ENCODE measurements around the gene NHERF1. TPM values are rescaled to one million over a fixed set of nuclear protein-coding genes. Genes with fewer than 3 reads are reported as not detected.
A peak's percentile ranks its signal among the peaks of the same experiment; 100 is the strongest.

Gene NHERF1
- total RNA-seq, 1 donor from 2014 or later = 16.0 TPM

DNA sequence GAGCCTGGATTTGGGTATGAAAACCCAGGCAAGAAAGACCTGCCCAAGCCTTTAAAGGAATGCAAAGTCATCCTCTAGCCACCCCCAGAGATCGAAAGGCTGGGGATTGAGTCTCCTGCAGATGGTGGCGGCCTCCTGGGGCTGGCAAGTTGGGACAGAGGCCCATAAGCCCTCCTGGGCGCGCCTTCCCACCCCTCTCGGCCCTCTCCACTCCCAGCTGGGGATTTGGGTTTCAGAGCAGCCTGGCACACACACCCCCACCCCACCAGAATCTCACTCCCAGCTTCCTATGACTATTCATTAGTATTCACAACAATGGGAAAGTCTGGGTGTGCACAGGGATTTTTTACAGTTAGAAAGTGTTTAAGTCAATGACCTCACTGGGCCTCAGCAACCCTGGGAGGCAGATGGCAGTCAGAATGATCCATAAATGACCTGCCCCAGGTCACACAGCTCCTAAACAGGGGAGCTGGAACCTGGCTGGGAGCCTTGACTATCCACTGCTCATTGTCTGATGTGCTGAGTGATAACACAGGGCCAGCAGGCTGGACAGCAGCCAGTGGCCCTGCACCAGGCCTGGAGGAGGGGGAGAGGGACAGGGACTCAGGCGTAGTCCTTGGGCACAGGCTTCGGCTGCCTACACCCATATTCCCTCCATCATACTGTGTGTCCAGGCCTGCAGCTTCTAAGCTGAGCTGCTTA, 12.1 kb downstream of the NHERF1 start:
- DNase-seq (peak; percentile 48), ATAC-seq (peak; percentile 49)
- intact Hi-C loops (cut with micrococcal nuclease) = no loop called here

DNA sequence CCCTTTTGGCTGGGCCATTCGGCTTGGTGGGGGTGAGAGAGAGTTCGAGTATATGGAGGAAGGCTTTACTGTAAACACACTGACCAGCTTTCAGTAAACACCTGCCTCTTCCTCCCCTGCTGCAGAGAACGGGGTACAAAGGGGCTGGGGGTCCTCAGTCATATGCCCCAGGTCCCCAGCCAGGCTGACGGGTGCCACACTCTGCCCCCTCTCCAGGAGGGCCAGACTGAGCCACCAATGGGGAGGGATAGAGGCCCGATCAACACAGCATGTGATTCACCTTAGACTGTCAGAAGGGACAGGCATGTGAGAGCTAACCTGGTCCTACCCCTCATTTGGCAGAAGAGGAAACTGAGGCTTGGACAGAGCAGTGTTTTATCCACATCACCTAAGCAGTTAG, 13.0 kb downstream of the NHERF1 start:
- no peak for ATAC-seq
- DNase-seq = peak; percentile 8
- intact Hi-C loops (cut with micrococcal nuclease) = no loop called here

- DNase-seq = peak; percentile 25
- no peak for ATAC-seq
- intact Hi-C loops (cut with micrococcal nuclease) = no loop called here
Observed at GRCh38 chr17:74761931-74762330, 13.5 kb downstream of the NHERF1 start.

- ATAC-seq (no peak), DNase-seq (no peak)
- intact Hi-C loops (cut with micrococcal nuclease) = no loop called here
Observed at GRCh38 chr17:74763565-74764387, 15.3 kb downstream of the NHERF1 start.

DNA sequence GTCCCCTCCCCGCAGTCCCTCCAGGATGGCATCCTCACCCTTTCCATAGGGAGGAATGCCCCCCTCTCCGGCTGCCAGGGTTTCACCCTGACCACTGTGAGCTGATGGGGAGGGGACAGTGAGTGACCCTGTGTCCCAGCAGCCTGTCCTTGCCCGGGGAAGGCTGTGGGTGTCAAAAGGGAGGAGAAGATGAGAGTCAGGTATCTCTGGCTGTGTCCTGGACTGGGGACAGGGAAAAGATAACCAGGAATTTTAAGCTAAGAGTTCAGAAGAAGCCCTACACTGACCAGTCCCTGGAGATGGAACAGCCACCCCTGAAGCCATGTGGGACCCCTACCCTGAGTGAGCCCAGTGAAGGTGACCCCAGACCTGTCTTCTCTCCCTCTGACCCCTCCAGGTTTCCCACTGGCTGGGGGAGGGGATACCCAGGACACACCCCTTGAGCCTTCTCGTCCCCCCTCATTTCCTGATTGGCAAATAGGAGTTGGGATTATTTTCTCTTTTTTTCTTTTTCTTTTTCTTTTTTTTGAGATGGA, 16.4 kb downstream of the NHERF1 start:
- intact Hi-C loops (cut with micrococcal nuclease) = no loop called here
- no peak for ATAC-seq
- DNase-seq = no peak

DNA sequence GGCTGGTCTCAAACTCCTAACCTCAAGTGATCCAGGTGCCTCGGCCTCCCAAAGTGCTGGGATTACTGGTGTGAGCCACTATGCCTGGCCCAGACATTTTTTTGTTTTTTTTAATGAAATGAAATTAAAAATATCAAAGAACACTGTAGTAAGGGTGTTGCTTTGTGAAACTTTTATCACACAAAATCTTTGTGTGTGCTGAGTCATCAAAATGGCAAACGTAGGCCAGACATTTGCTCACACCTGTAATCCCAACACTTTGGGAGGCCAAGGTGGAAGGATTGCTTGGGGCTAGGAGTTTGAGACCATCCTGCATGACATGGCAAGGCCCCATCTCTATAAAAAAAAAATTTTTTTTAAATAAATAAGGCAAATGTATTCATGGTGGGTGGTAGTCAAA, 18.0 kb downstream of the NHERF1 start:
- no peak for DNase-seq
- intact Hi-C loops (cut with micrococcal nuclease) = no loop called here
- no peak for ATAC-seq

GRCh38 chr17:74767111-74767516, 18.7 kb downstream of the NHERF1 start:
- DNase-seq (no peak), ATAC-seq (no peak)
- intact Hi-C loops (cut with micrococcal nuclease) = no loop called here

- DNase-seq = peak; percentile 87
- peak; percentile 83 for ATAC-seq
- intact Hi-C loops (cut with micrococcal nuclease) = no loop called here
Observed at GRCh38 chr17:74768069-74768762, 19.8 kb downstream of the NHERF1 start.

DNA sequence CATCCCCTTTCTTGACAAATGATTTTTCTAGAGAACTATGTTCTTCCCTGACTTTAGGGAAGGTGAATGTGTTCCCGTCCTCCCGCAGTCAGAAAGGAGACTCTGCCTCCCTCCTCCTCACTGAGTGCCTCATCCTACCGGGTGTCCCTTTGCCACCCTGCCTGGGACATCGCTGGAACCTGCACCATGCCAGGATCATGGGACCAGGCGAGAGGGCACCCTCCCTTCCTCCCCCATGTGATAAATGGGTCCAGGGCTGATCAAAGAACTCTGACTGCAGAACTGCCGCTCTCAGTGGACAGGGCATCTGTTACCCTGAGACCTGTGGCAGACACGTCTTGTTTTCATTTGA, 20.3 kb downstream of the NHERF1 start:
- intact Hi-C loops (cut with micrococcal nuclease) = no loop called here
- ATAC-seq = peak; percentile 47
- no peak for DNase-seq

DNA sequence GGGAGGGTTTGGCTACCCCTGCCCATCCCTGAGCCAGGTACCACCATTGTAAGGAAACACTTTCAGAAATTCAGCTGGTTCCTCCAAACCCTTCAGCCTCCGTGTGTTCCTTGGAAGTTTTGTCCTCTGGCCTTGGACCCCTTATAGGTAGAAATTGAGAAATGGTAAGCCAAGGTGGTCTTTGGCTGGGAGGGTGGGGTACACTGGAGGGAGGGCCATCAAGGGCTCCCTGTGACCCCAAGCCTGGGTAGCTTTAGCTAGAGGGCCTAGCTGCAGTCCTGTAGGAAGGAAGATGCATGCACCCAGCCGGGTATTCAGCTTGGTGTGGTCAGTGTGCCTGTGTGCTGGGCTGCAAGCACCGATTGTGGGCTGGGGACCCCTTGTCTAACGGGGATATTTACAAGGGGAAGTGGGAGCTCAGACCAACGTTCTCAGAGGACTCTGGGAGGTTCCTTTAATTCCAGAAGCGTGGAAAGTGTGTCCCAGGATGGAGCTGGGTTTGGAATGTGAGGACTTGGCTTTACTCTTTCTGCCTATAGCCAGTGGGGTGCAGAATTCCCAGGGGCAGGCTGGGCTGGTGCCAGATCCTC, 20.9 kb downstream of the NHERF1 start:
- DNase-seq (no peak), ATAC-seq (no peak)
- intact Hi-C loops (cut with micrococcal nuclease) = no loop called here

DNA sequence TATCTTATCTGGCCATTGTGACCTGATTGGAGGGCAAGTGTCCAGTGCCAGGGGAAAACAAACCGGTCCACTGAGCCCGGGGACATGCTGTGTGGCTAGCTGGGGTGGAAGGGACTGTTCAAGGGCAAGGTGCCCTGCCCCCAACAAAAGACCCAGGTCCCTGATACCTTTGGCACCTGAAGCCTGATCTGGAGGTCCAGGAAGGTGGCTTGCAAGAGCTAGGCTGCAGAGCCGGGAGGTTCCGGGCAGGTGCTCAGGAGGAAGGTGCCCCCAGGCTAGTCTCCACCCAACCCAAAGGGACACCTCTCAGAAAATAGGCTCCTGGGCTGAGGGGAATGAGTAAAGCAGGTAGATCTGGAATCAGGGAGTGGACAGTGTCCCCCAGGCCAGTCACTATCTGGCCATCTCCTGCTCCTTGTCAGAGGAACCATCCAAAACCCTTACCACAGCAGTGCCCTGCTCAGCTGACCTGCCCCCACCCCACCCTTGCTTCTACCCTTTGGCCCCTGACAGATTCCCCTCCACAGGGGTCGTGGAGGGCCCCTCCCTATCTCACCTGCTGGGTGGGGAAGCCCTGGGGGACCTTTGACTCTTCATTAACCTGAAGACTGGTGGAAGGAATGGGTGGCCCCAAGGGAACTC, 21.5 kb downstream of the NHERF1 start:
- intact Hi-C loops (cut with micrococcal nuclease) = no loop called here
- ATAC-seq (no peak), DNase-seq (no peak)

DNA sequence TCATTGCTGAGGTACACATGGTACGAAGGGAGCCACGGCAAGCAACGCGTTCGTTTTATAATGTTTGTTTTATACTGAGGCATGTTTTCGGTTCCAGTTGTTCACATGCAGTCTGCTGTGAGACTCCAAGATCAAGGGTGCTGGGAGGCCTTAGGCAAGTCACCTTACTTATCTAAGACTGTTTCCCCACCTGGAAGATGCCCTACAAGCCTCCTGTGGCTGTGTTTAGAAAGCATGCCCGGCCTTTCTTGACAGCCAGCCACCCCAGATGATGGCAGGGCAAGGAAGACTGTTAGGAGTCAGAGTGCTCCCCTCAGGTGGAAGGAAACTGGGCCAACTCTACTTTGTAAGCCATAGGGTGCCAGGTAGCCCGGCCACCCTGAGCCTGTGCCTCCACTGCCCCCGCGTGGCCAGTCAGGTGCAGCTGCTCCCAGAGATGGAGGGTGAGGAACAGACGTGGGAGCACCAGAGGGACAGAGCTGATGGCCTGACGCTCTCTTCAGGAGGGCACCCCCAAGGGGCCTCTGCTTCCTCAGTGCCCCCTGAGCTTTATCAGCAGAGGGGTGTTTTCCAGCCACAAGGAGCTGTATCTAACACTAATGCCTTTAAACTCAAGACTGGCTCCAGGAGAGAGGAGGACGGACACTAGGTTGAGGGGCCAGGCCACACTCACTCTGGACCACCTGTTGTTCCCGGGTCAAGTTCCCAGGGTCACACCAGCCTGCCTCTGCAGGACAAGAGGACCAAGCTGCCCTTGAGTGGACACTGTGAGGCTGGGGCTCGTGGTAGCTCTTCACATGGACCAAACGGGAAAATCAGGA, 22.3 kb downstream of the NHERF1 start:
- peak; percentile 80 for DNase-seq
- intact Hi-C loops (cut with micrococcal nuclease) = no loop called here
- ATAC-seq = peak; percentile 63

- DNase-seq (no peak), ATAC-seq (no peak)
- intact Hi-C loops (cut with micrococcal nuclease) = no loop called here
Observed at GRCh38 chr17:74771319-74771914, 23.0 kb downstream of the NHERF1 start.

DNA sequence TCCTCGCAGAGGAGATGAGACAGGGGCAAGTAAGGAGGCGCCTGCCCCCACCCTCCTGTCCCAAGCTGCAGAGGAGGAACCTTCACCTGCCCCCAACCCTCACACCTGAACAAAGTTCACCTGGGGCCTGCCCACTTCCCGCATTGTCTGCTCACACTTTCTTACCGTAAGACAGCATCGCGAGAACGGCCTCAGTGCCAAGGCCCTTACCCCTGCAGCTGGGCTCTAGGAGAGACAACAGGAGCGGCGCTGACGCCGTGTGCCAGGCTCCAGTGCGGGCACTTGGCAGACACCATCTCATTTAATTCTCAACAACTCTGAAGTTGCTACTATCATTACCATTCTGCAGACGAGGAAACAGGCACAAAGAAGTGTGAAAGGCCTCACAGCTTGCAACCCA, 23.6 kb downstream of the NHERF1 start:
- intact Hi-C loops (cut with micrococcal nuclease) = no loop called here
- no peak for DNase-seq
- no peak for ATAC-seq

GRCh38 chr17:74773414-74773813, 25.0 kb downstream of the NHERF1 start:
- intact Hi-C loops (cut with micrococcal nuclease) = no loop called here
- ATAC-seq (no peak), DNase-seq (no peak)

- intact Hi-C loops (cut with micrococcal nuclease) = no loop called here
- ATAC-seq = no peak
- DNase-seq = no peak
Observed at GRCh38 chr17:74773871-74774286, 25.5 kb downstream of the NHERF1 start.

DNA sequence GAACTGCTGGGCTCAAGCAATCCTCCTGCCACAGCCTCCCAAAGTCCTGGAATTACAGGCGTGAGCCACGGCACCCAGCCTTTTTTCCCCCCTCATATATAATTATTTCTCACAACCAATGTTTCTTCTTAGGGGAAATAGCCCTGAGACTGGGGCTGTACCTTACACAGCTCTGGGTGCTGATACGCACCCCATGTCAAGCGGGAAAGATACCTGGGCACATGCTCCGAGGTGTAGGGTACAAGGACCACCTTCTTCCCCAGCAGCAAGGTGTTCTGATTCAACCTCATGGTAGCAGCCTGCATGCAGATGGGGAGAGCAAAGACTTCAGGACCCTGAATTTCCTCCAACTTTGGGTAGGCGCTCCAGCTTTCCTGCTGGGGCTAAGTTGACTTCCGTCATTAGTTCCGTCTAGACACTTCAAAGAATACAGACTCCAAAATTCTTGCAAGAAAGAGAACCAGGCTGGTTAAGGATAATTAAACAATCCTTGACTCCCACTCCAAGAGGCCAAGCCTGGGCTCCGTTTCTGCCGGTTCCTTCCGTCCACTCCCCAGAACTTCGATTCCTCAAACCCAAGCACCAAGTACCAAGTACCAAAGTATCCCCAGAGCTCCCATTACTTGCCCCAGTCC, 27.1 kb downstream of the NHERF1 start:
- ATAC-seq = no peak
- no peak for DNase-seq
- intact Hi-C loops (cut with micrococcal nuclease) = no loop called here
